ENCODE results near the gene ANKFY1. TPM values are rescaled to one million over a fixed set of nuclear protein-coding genes. Genes with fewer than 3 reads are reported as not detected.
"Not testable (repeated sequence)": the region's sequence is repeated elsewhere in the genome, so short reads cannot be mapped to it uniquely, and the experiment has no call there.

The ANKFY1 gene
- total RNA-seq, 1 experiment from 2014 or later = 27.1 TPM

GRCh38 chr17:4215882-4216570, 47.8 kb downstream of the ANKFY1 start:
- DNase-seq (ENCODE audit: low read depth) = no peak

- DNase-seq (ENCODE audit: low read depth) = no peak
These were observed 49.6 kb downstream of the ANKFY1 start for GRCh38 chr17:4214157-4214556.

- DNase-seq (ENCODE audit: low read depth) = no peak
These were observed 54.2 kb downstream of the ANKFY1 start for GRCh38 chr17:4209611-4210010.

- peak; percentile 31 for DNase-seq (ENCODE audit: low read depth)
These were observed 55.5 kb downstream of the ANKFY1 start for GRCh38 chr17:4208238-4208637.

GRCh38 chr17:4206962-4207361, 56.8 kb downstream of the ANKFY1 start:
- no peak for DNase-seq (ENCODE audit: low read depth)

GRCh38 chr17:4205917-4206316, 57.9 kb downstream of the ANKFY1 start:
- no peak for DNase-seq (ENCODE audit: low read depth)

- DNase-seq (ENCODE audit: low read depth) = peak; percentile 71
These were observed 59.0 kb downstream of the ANKFY1 start for GRCh38 chr17:4204710-4205173.

GRCh38 chr17:4204190-4204589, 59.6 kb downstream of the ANKFY1 start:
- peak; percentile 14 for DNase-seq (ENCODE audit: low read depth)

GRCh38 chr17:4201226-4201625, 62.6 kb downstream of the ANKFY1 start:
- DNase-seq (ENCODE audit: low read depth) = no peak

GRCh38 chr17:4199818-4200402, 63.9 kb downstream of the ANKFY1 start:
- DNase-seq (ENCODE audit: low read depth) = peak; percentile 37

- no peak for DNase-seq (ENCODE audit: low read depth)
These were observed 64.8 kb downstream of the ANKFY1 start for GRCh38 chr17:4198995-4199394.

- DNase-seq (ENCODE audit: low read depth) = peak; percentile 52
These were observed 68.5 kb downstream of the ANKFY1 start for GRCh38 chr17:4195306-4195705.

- no peak for DNase-seq (ENCODE audit: low read depth)
These were observed 69.0 kb downstream of the ANKFY1 start for GRCh38 chr17:4194796-4195195.

GRCh38 chr17:4190791-4191190, 73.0 kb downstream of the ANKFY1 start:
- not testable (repeated sequence) for DNase-seq (ENCODE audit: low read depth)

GRCh38 chr17:4189280-4189679, 74.5 kb downstream of the ANKFY1 start:
- no peak for DNase-seq (ENCODE audit: low read depth)

GRCh38 chr17:4188076-4188475, 75.7 kb downstream of the ANKFY1 start:
- no peak for DNase-seq (ENCODE audit: low read depth)

GRCh38 chr17:4187076-4187475, 76.7 kb downstream of the ANKFY1 start:
- no peak for DNase-seq (ENCODE audit: low read depth)

- DNase-seq (ENCODE audit: low read depth) = no peak
These were observed 77.4 kb downstream of the ANKFY1 start for GRCh38 chr17:4186357-4186881.

GRCh38 chr17:4185656-4186055, 78.1 kb downstream of the ANKFY1 start:
- DNase-seq (ENCODE audit: low read depth) = no peak

GRCh38 chr17:4184811-4185210, 79.0 kb downstream of the ANKFY1 start:
- DNase-seq (ENCODE audit: low read depth) = no peak

GRCh38 chr17:4182043-4182442, 81.7 kb downstream of the ANKFY1 start:
- no peak for DNase-seq (ENCODE audit: low read depth)

- peak; percentile 48 for DNase-seq (ENCODE audit: low read depth)
These were observed 83.0 kb downstream of the ANKFY1 start for GRCh38 chr17:4180791-4181190.

- no peak for DNase-seq (ENCODE audit: low read depth)
These were observed 84.7 kb downstream of the ANKFY1 start for GRCh38 chr17:4179071-4179470.
